HepG2 (cell line): Measurements from ENCODE around the gene CTBP1. TPM values are rescaled to one million over a fixed set of nuclear protein-coding genes. Genes with fewer than 3 reads are reported as not detected.

Source experiments
- ATAC-seq: fragments of 200-7000 bp; cut with Tn5 transposase; 3 replicates; pipeline ENCODE4 v1.9.1; 2020; ENCODE audit warnings: mild to moderate bottlenecking, moderate library complexity
- BruUV-seq: library from RNA; stranded (reverse); fragments of 400-500 nt; replicated peaks from 2 replicates; lab custom pipeline; 2021; lab: Mats Ljungman, UMichigan
- CTCF ChIA-PET: fragments of 300-600 bp; formaldehyde crosslinking; extraction: SDS; loops from one replicate; lab custom pipeline; 2021; ENCODE audit warnings: low total read pairs, inconsistent platforms, low intra/inter-chr PET ratio; lab: Yijun Ruan, JAX
- POLR2A ChIA-PET: fragments of 350-600 bp; sonication (Branson Sonifier 250); formaldehyde crosslinking; loops from one replicate; lab custom pipeline; 2020; ENCODE audit warnings: antibody characterized with exemption, inconsistent platforms; lab: Yijun Ruan, JAX
- DNase-seq: peaks from one replicate; pipeline ENCODE4 v3.0.0-alpha.2; 2015; ENCODE audit warnings: low spot score
- FAIRE-seq: peaks from 3 replicates; lab custom pipeline; 2011; peaks lifted over from hg19 to GRCh38; lab: Jason Lieb, UNC
- H2AFZ ChIP-seq: one replicate; pipeline ENCODE4 v1.6.1; 2011; ENCODE audit warnings: low read length, inconsistent platforms
- H3K27ac ChIP-seq: fragments of 300-600 bp; 3 replicates; pipeline ENCODE4 v1.8.0; 2011; ENCODE audit warnings: mixed run types, mild to moderate bottlenecking, mixed read lengths, low read length, inconsistent platforms; ENCODE audit not compliant: insufficient read depth; ENCODE audit errors: extremely low read length
- H3K27me3 ChIP-seq, 2 experiments: fragments of 200-600 bp in 1 of 2; 2 replicates in 1 of 2; 3 replicates in 1 of 2; pipeline versions ENCODE4 v1.6.0 to v1.8.0; 2011; ENCODE audit warnings: low read length in 2 of 2, mild to moderate bottlenecking in 2 of 2, moderate library complexity in 2 of 2, inconsistent platforms in 1 of 2; ENCODE audit not compliant: insufficient read depth in 2 of 2, control insufficient read depth in 1 of 2
- H3K36me3 ChIP-seq, 2 experiments: fragments of 200-600 bp in 1 of 2; replicated peaks in 1 of 2; 2 replicates in 1 of 2; 3 replicates in 1 of 2; pipeline versions ENCODE4 v1.5.1 to v1.8.0; 2011; ENCODE audit warnings: low read length in 2 of 2, inconsistent platforms in 1 of 2; ENCODE audit not compliant: insufficient read depth in 2 of 2, control insufficient read depth in 1 of 2
- H3K4me1 ChIP-seq: 2 replicates; pipeline ENCODE4 v1.5.1; 2012; ENCODE audit warnings: low read length, inconsistent platforms; ENCODE audit not compliant: insufficient read depth
- H3K4me2 ChIP-seq: 2 replicates; pipeline ENCODE4 v1.6.0; 2011; ENCODE audit warnings: low read depth, low read length, inconsistent platforms
- H3K4me3 ChIP-seq, 3 experiments: fragments of 200-600 bp in 1 of 3; sonication (generic), shearing (Covaris generic) in 1 of 3; replicated peaks in 1 of 3; 2 replicates each; pipeline ENCODE4 v1.5.1; 2011 to 2016; ENCODE audit warnings: low read length in 3 of 3, inconsistent platforms in 2 of 3, low read depth in 2 of 3, mild to moderate bottlenecking in 2 of 3, control low read depth in 1 of 3, mixed read lengths in 1 of 3; ENCODE audit not compliant: insufficient read depth in 1 of 3
- H3K79me2 ChIP-seq: one replicate; pipeline ENCODE4 v1.6.1; 2011; ENCODE audit warnings: low read length, inconsistent platforms; ENCODE audit not compliant: insufficient read depth
- H3K9ac ChIP-seq: 2 replicates; pipeline ENCODE4 v1.6.0; 2011; ENCODE audit warnings: mild to moderate bottlenecking, low read depth, low read length, inconsistent platforms; ENCODE audit not compliant: insufficient read depth
- H3K9me3 ChIP-seq: 2 replicates; pipeline ENCODE4 v1.5.1; 2012; ENCODE audit warnings: mild to moderate bottlenecking, low read length
- H4K20me1 ChIP-seq: 2 replicates; pipeline ENCODE4 v1.6.0; 2011; ENCODE audit warnings: inconsistent platforms, mild to moderate bottlenecking, low read length, moderate library complexity; ENCODE audit not compliant: insufficient read depth
- EP300 ChIP-seq, 3 experiments: sonication (generic) in 1 of 3; formaldehyde crosslinking in 1 of 3; IDR thresholded peaks; 2 replicates each; pipeline versions ENCODE4 v1.5.1 to v1.6.1; 2011 to 2020; ENCODE audit warnings: low read depth in 2 of 3, low read length in 2 of 3, borderline replicate concordance in 1 of 3, improper control_type of control experiment in 1 of 3, mild to moderate bottlenecking in 1 of 3, missing genetic modification reagents in 1 of 3, moderate library complexity in 1 of 3
- FOSL1 ChIP-seq: sonication (generic); formaldehyde crosslinking; IDR thresholded peaks from 2 replicates; pipeline ENCODE4 v1.9.0; 2021; ENCODE audit warnings: missing genetic modification reagents, borderline replicate concordance
- JUND ChIP-seq: sonication (generic); formaldehyde crosslinking; IDR thresholded peaks from 2 replicates; pipeline ENCODE4 v1.8.0; 2022; ENCODE audit warnings: mild to moderate bottlenecking, missing genetic modification reagents
- LCORL ChIP-seq, 2 experiments: fragments of 450-650 bp in 1 of 2; sonication (generic) in 1 of 2; formaldehyde crosslinking in 1 of 2; IDR thresholded peaks; 2 replicates each; pipeline versions ENCODE4 v1.5.0 to v1.6.1; 2017 to 2020; ENCODE audit warnings: antibody characterized with exemption in 1 of 2, missing genetic modification reagents in 1 of 2
- MEIS1 ChIP-seq: sonication (generic); formaldehyde crosslinking; IDR thresholded peaks from 2 replicates; pipeline ENCODE4 v1.9.0; 2021; ENCODE audit warnings: mild to moderate bottlenecking, missing genetic modification reagents, moderate library complexity, borderline replicate concordance
- NFKBIZ ChIP-seq: IDR thresholded peaks from 2 replicates; pipeline ENCODE4 v1.6.1; 2018; ENCODE audit warnings: missing genetic modification reagents, missing compliant biosample characterization
- POLR2A ChIP-seq, 2 experiments: IDR thresholded peaks; 2 replicates each; pipeline ENCODE4 v1.6.1; 2011; ENCODE audit warnings: low read depth in 2 of 2, low read length in 2 of 2, mild to moderate bottlenecking in 1 of 2, moderate library complexity in 1 of 2; ENCODE audit not compliant: insufficient read depth in 1 of 2
- SETDB1 ChIP-seq: sonication (generic); formaldehyde crosslinking; IDR thresholded peaks from 2 replicates; pipeline ENCODE4 v1.5.1; 2020; ENCODE audit warnings: missing genetic modification reagents, mild to moderate bottlenecking, borderline replicate concordance
- SMAD1 ChIP-seq: sonication (generic); formaldehyde crosslinking; IDR thresholded peaks from 2 replicates; pipeline ENCODE4 v1.4.0; 2020; ENCODE audit warnings: missing genetic modification reagents, low read depth, mild to moderate bottlenecking, borderline replicate concordance
- SMARCC2 ChIP-seq: fragments of 450-650 bp; IDR thresholded peaks from 2 replicates; pipeline ENCODE4 v1.6.1; 2017; ENCODE audit warnings: antibody characterized with exemption, mild to moderate bottlenecking
- ZNF225 ChIP-seq: sonication (generic); formaldehyde crosslinking; IDR thresholded peaks from 2 replicates; pipeline ENCODE4 v1.4.0; 2020; ENCODE audit warnings: mild to moderate bottlenecking, missing genetic modification reagents
- ZNF644 ChIP-seq: IDR thresholded peaks from 2 replicates; pipeline ENCODE4 v1.6.1; 2016; ENCODE audit warnings: low read depth
- ZNF652 ChIP-seq: IDR thresholded peaks from 2 replicates; pipeline ENCODE4 v1.6.1; 2016; ENCODE audit warnings: low read depth, borderline replicate concordance
- ZNF724P ChIP-seq: sonication (generic); formaldehyde crosslinking; IDR thresholded peaks from 2 replicates; pipeline ENCODE4 v1.8.0; 2022; ENCODE audit warnings: missing genetic modification reagents, borderline replicate concordance
- ZSCAN20 ChIP-seq: sonication (generic); formaldehyde crosslinking; IDR thresholded peaks from 2 replicates; pipeline ENCODE4 v1.4.0; 2020; ENCODE audit warnings: missing genetic modification reagents, mild to moderate bottlenecking, borderline replicate concordance
- WGBS: methylation state at CpG from one replicate; pipeline ENCODE4 v1.1.6; 2017; ENCODE audit warnings: low lambda C conversion rate; 5-methylcytosine and 5-hydroxymethylcytosine counted together
- in situ Hi-C: cut with HindIII; loops from 2 replicates; pipeline ENCODE4 v1.10.0; 2017; ENCODE audit warnings: low pct_unique_long_range_greater_than_20kb; ENCODE audit not compliant: extremely low pct_ligation_motif_present
- intact Hi-C: fragments of 100-400 bp; cut with micrococcal nuclease; formaldehyde crosslinking; loops from one replicate; pipeline ENCODE4 v1.10.0; 2022; ENCODE audit not compliant: unreplicated experiment
- polyA plus RNA-seq, 8 experiments: library from polyadenylated mRNA; depleted of rRNA in 3 of 8; stranded (reverse) in 7 of 8; unstranded in 1 of 8; fragments of >200 nt; fragmentation: Illumina TruSeq in 4 of 8; extraction: Trizol in 4 of 8; gene quantifications; 2 replicates each; pipeline versions ENCODE4 v1.2.1 to v1.2.3, GENCODE V29; 2011 to 2016; ENCODE audit warnings: low read depth in 4 of 8, missing spikeins in 1 of 8, mixed read lengths in 1 of 8; ENCODE audit not compliant: insufficient read depth in 1 of 8
- total RNA-seq, 5 experiments: library from RNA; depleted of rRNA; stranded (reverse); fragments of >200 nt; fragmentation: Illumina TruSeq; extraction: Trizol; gene quantifications; 2 replicates each; pipeline ENCODE4 v1.2.3, GENCODE V29; 2016; ENCODE audit warnings: low read depth in 1 of 5
- TF ChIP-seq, protein P1 (sequence below): sonication (generic); formaldehyde crosslinking; conservative IDR thresholded peaks from 2 replicates; pipeline ENCODE4 v1.8.0; 2022; ENCODE audit warnings: mild to moderate bottlenecking, moderate library complexity, missing genetic modification reagents
- TF ChIP-seq, protein P2 (sequence below): sonication (generic); formaldehyde crosslinking; IDR thresholded peaks from 2 replicates; pipeline ENCODE4 v1.4.0; 2020; ENCODE audit warnings: missing genetic modification reagents
- TF ChIP-seq, protein P3 (sequence below): sonication (generic); formaldehyde crosslinking; IDR thresholded peaks from 2 replicates; pipeline ENCODE4 v1.4.0; 2020; ENCODE audit warnings: mild to moderate bottlenecking, missing genetic modification reagents

Gene CTBP1
- total and polyA plus RNA-seq, 2 of the 13 experiments (the other 11 are each of a cell fraction or from before 2014, with no cell fraction given) = 78.5 to 112 TPM

DNA sequence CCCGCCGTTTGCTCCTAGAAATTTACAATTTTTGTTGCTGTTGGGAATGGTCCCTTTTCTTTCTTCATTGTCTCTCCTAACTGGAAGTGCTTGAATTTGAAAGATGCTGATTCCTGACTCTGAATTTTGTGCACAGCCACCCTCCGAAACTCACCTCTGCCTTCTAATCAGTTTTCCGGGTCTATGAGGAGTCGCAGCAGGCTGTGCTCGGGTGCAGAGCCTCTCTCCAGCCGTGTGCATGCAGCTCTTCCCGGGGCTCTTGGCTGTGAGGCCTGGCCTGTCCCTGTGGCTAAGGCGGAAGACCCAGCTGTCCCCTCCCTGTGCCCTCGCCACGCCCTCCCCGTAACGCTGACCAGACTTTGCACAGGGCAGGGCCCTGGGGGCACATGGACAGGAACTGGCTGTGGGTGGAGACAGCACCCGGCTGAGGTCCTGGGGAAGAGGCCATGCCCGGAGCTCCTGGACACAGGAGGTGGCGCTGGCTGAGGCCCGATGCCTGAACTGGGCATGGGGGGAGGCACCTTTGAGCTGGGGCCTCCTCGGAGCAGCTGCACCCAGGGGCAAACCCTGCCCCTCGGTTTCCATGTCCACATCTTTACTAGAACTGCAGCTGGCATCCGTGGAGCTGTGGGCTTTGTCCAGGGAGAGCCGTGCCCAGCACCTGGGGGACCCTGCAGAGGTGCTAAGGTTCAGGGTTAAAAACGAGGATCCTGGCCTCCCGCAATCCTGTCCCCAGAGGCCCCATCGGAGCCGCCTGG lies 43.9 kb downstream of the CTBP1 start (continued):
- TF ChIP-seq FOSL1 (CRISPR knock-in tag) (no peak), LCORL (IDR thresholded peaks at IDR 0.05) (no peak), LCORL (CRISPR knock-in tag; IDR thresholded peaks at IDR 0.05) (peak; percentile 87), NFKBIZ (CRISPR knock-in tag) (peak; percentile 74)

DNA sequence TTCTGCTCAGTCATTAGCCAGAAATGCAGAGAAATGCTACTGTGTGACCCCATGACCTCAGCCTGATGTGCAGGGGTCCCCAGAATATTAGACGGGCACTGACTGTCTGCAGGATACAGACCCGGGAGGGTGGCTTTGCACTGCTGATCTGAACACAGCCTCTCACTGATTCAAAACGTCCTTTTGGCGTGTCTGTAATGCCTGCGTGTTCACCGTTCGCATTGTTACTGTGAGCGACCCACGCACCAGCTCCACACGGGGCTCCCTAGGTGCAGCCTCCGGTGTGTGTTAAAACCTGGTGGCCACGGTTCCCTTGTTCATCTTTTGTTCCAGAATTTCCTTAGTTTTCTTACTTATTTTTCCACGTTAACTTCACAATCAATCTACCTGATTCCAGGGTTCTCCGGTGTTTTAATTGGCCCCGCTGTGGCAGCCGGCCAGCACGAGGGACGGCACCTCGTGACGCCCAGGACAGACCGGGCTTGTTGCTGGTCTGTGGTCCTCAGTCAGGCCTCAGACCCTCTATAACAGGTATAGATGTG lies 44.6 kb downstream of the CTBP1 start:
- Histone ChIP-seq H3K27me3 (no peaks in the 10 kb centered on the region), H3K9me3 (no peaks in the 10 kb centered on the region), H4K20me1 (no peaks in the 10 kb centered on the region), H2AFZ (no peak overlapping the region), H3K4me2 (peak overlapping the region; percentile 98), H3K36me3 (no peaks in the 10 kb centered on the region; a peak in 1 of 5 replicates), H3K79me2 (peaks cover 2% of the 10 kb centered on the region), H3K4me1 (peaks cover 45% of the 10 kb centered on the region), H3K27ac (peak overlapping the region; percentile 74), H3K4me3 (peak overlapping the region; percentile 51 to 76 (median 70)), H3K9ac (peak overlapping the region; percentile 79)
- intact Hi-C loops (no loop called here), in situ Hi-C loops (no loop called here)
- ChIA-PET POLR2A (interaction anchor here (1.0 to 5.3 kb wide), 13 partner anchors 7 to 142 kb away, joined by 3 to 95 read pairs (median 11); partner anchors contain the start of genes SPON2 and UVSSA), CTCF (no interaction called here)
- DNase-seq = no peak
- no peak for FAIRE-seq
- 3% methylated on average over 14 of the region's 21 CpGs for WGBS
- BruUV-seq = TSS peak; percentile 80
- ATAC-seq = no peak
- TF ChIP-seq, protein P1, sequence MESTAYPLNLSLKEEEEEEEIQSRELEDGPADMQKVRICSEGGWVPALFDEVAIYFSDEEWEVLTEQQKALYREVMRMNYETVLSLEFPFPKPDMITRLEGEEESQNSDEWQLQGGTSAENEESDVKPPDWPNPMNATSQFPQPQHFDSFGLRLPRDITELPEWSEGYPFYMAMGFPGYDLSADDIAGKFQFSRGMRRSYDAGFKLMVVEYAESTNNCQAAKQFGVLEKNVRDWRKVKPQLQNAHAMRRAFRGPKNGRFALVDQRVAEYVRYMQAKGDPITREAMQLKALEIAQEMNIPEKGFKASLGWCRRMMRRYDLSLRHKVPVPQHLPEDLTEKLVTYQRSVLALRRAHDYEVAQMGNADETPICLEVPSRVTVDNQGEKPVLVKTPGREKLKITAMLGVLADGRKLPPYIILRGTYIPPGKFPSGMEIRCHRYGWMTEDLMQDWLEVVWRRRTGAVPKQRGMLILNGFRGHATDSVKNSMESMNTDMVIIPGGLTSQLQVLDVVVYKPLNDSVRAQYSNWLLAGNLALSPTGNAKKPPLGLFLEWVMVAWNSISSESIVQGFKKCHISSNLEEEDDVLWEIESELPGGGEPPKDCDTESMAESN = 0 out of 2 replicates have a peak, but pooled peaks have one; percentile 1
- TF ChIP-seq SMARCC2 = no peak
- no peak for TF ChIP-seq POLR2A (IDR thresholded peaks at IDR 0.05; ENCODE audit: insufficient read depth in 1 of 2, low read depth in 2 of 2, low read length in 2 of 2)
- TF ChIP-seq SETDB1 (CRISPR knock-in tag) = no peak
- TF ChIP-seq MEIS1 (CRISPR knock-in tag) = 0 out of 2 replicates have a peak, but pooled peaks have one; percentile 60
- TF ChIP-seq, protein P2, sequence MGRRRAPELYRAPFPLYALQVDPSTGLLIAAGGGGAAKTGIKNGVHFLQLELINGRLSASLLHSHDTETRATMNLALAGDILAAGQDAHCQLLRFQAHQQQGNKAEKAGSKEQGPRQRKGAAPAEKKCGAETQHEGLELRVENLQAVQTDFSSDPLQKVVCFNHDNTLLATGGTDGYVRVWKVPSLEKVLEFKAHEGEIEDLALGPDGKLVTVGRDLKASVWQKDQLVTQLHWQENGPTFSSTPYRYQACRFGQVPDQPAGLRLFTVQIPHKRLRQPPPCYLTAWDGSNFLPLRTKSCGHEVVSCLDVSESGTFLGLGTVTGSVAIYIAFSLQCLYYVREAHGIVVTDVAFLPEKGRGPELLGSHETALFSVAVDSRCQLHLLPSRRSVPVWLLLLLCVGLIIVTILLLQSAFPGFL (CRISPR knock-in tag) = no peak
- no peak for TF ChIP-seq JUND (CRISPR knock-in tag)
- TF ChIP-seq, protein P3, sequence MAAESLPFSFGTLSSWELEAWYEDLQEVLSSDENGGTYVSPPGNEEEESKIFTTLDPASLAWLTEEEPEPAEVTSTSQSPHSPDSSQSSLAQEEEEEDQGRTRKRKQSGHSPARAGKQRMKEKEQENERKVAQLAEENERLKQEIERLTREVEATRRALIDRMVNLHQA (CRISPR knock-in tag) = no peak
- no peak for TF ChIP-seq ZNF225 (CRISPR knock-in tag)
- no peak for TF ChIP-seq EP300 (IDR thresholded peaks at IDR 0.05; ENCODE audit: low read depth in 2 of 2, low read length in 2 of 2)
- no peak for TF ChIP-seq EP300 (CRISPR knock-in tag; IDR thresholded peaks at IDR 0.05; ENCODE audit: borderline replicate concordance)
- no peak for TF ChIP-seq ZNF644
- TF ChIP-seq ZNF652 = no peak
- TF ChIP-seq ZSCAN20 (CRISPR knock-in tag) = 0 out of 2 replicates have a peak, but pooled peaks have one; percentile 51
- TF ChIP-seq SMAD1 (CRISPR knock-in tag) = no peak
- 0 out of 2 replicates have a peak, but pooled peaks have one; percentile 15 for TF ChIP-seq ZNF724P (CRISPR knock-in tag)
